ENCODE measurements around the gene SYNDIG1. TPM values are rescaled to one million over a fixed set of nuclear protein-coding genes. Genes with fewer than 3 reads are reported as not detected.

Gene SYNDIG1
- total RNA-seq, 1 experiment from 2014 or later: 17.9 TPM

DNA sequence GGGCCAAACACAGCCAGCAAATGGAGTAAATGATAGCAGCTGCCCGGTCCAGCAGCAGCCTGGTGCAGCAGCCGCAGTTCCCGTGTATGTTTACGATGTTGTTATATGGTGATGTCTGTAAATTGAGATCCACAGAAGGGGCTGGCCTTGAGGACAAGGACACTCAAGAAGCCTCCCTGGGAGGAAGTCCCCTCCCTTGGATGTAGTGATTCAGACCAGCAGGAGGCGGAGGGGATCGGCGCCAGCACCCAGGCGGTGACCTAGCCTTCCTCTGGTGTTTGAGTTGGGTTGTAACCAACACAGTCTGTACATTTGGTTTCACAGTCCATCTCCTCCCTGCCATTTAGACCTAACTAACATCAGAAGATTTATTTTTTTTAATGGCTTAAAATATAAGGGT lies 187.8 kb downstream of the SYNDIG1 start:
- H3K27me3 ChIP-seq (replicated peaks; ENCODE audit: insufficient read depth, low read depth, low read length, poor library complexity): no peaks in the 10 kb centered on the region
- TF ChIP-seq, protein P1, sequence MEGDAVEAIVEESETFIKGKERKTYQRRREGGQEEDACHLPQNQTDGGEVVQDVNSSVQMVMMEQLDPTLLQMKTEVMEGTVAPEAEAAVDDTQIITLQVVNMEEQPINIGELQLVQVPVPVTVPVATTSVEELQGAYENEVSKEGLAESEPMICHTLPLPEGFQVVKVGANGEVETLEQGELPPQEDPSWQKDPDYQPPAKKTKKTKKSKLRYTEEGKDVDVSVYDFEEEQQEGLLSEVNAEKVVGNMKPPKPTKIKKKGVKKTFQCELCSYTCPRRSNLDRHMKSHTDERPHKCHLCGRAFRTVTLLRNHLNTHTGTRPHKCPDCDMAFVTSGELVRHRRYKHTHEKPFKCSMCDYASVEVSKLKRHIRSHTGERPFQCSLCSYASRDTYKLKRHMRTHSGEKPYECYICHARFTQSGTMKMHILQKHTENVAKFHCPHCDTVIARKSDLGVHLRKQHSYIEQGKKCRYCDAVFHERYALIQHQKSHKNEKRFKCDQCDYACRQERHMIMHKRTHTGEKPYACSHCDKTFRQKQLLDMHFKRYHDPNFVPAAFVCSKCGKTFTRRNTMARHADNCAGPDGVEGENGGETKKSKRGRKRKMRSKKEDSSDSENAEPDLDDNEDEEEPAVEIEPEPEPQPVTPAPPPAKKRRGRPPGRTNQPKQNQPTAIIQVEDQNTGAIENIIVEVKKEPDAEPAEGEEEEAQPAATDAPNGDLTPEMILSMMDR (conservative IDR thresholded peaks at IDR 0.05; ENCODE audit: low read depth, low read length): peak; percentile 32
- no peak for TF ChIP-seq EZH2 (IDR thresholded peaks at IDR 0.05; ENCODE audit: borderline replicate concordance, low read depth, low read length, poor library complexity, severe bottlenecking)
- H3K4me1 ChIP-seq (ENCODE audit: insufficient read depth, low read length, poor library complexity, severe bottlenecking): peaks cover 70% of the 10 kb centered on the region
- no peaks in the 10 kb centered on the region for H3K9me3 ChIP-seq (ENCODE audit: low read depth, low read length, poor library complexity, severe bottlenecking)
- CTCF ChIA-PET: interaction anchor here (1.3 to 1.9 kb wide), 2 partner anchors 124 to 496 kb away, joined by 3 to 4 read pairs; no protein-coding TSS in a partner anchor
- H3K36me3 ChIP-seq (ENCODE audit: insufficient read depth, low read length, poor library complexity, severe bottlenecking): no peaks in the 10 kb centered on the region
- peak overlapping the region; percentile 94 for H3K27ac ChIP-seq (ENCODE audit: low read depth, low read length, poor library complexity, severe bottlenecking)
- H3K4me3 ChIP-seq (ENCODE audit: low read depth, low read length, poor library complexity, severe bottlenecking): no peak overlapping the region
- intact Hi-C loops (cut with micrococcal nuclease; ENCODE audit: unreplicated experiment): no loop called here
- BruUV-seq (replicated peaks): no TSS peak
- POLR2A ChIA-PET (ENCODE audit: low non-redundant PET): no interaction called here
- peak; percentile 88 for DNase-seq (ENCODE audit: low spot score)

DNA sequence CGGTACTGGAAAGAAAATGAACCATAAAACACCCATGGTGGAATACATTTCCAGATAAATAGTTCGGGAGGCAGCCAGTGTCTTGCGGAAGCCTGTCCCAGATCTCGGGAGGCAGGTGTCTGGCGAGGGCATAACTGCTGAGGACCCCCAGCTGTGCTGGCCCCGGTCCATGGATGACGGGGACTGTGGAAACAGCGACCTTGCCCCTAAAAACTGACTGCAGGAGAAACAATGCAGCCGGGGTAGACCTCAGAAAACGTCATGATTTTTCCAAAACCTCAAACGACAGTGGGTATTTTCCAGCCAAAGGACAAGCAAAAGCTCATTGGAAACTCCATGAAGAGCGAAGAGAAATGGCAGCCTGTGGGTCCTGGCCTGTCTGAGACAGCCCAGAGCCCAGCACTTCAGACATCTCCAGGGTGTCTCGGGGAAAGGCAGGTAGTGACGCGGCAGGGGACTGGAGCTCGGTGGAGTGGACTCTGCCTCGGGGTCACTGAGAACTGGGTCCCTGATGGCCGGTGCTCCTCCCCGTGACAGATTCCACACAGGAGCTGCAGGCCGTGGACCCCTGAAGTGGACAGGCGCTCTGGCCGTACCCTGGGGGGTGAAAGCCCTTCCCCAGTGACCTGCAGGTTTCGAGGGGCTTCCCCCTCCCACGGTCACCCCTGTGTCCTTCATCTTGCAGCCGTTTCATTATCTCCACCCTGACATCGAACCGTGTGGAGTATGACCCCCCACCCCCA lies 188.6 kb downstream of the SYNDIG1 start:
- CTCF ChIA-PET: no interaction called here
- Histone ChIP-seq H3K4me1 (ENCODE audit: insufficient read depth, low read length, poor library complexity, severe bottlenecking) (peaks cover 66% of the 10 kb centered on the region), H3K36me3 (ENCODE audit: insufficient read depth, low read length, poor library complexity, severe bottlenecking) (no peaks in the 10 kb centered on the region), H3K27ac (ENCODE audit: low read depth, low read length, poor library complexity, severe bottlenecking) (peak overlapping the region; percentile 94), H3K27me3 (replicated peaks; ENCODE audit: insufficient read depth, low read depth, low read length, poor library complexity) (no peaks in the 10 kb centered on the region), H3K4me3 (ENCODE audit: low read depth, low read length, poor library complexity, severe bottlenecking) (no peak overlapping the region), H3K9me3 (ENCODE audit: low read depth, low read length, poor library complexity, severe bottlenecking) (no peaks in the 10 kb centered on the region)
- TF ChIP-seq EZH2 (IDR thresholded peaks at IDR 0.05; ENCODE audit: borderline replicate concordance, low read depth, low read length, poor library complexity, severe bottlenecking): no peak
- TF ChIP-seq, protein P1 (conservative IDR thresholded peaks at IDR 0.05; ENCODE audit: low read depth, low read length): no peak
- intact Hi-C loops (cut with micrococcal nuclease; ENCODE audit: unreplicated experiment): no loop called here
- POLR2A ChIA-PET (ENCODE audit: low non-redundant PET): interaction anchor here (0.6 kb wide), 1 partner anchor 99 kb away, joined by 4 read pairs; no protein-coding TSS in a partner anchor
- DNase-seq (ENCODE audit: low spot score): peak; percentile 37
- BruUV-seq (replicated peaks): no TSS peak

DNA sequence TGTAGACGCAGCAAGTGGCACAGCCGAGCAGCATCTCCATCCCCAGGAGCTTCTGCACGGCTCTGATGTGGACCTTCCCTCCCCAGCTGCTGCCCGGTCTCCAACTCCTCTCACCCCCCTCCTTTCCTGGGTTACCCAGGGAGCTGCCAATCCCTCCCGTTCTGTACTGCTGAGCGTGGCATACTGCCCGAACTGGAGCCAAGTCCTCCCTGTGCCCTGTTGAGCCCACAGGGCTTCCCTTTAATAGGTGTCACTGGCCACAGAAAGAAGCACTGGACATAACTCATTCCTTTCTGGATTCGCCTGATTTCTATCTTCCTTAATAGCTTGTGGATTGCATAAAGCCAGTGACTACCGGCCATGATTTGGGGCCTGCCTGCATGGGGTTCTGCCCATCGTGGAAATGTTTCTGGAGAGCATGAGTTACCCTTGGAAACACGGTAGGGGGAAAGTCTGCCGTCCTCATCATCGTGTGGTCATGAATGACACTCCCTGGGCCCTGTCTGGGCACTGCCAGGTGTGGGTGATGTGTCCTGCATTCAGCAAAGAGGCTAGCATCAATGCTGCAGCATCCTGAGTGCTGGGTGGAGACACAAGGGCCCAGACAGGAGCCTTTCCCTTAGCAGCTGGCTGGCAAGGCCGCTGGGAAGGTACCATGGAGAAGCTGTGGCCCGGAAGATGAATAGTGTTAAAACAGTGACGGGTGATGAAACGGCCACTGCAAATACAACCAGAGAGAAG lies 189.7 kb downstream of the SYNDIG1 start:
- POLR2A ChIA-PET (ENCODE audit: low non-redundant PET): no interaction called here
- Histone ChIP-seq H3K4me3 (ENCODE audit: low read depth, low read length, poor library complexity, severe bottlenecking) (no peak overlapping the region), H3K27ac (ENCODE audit: low read depth, low read length, poor library complexity, severe bottlenecking) (no peak overlapping the region), H3K36me3 (ENCODE audit: insufficient read depth, low read length, poor library complexity, severe bottlenecking) (no peaks in the 10 kb centered on the region), H3K4me1 (ENCODE audit: insufficient read depth, low read length, poor library complexity, severe bottlenecking) (peaks cover 55% of the 10 kb centered on the region), H3K9me3 (ENCODE audit: low read depth, low read length, poor library complexity, severe bottlenecking) (no peaks in the 10 kb centered on the region), H3K27me3 (replicated peaks; ENCODE audit: insufficient read depth, low read depth, low read length, poor library complexity) (no peaks in the 10 kb centered on the region)
- BruUV-seq (replicated peaks): no TSS peak
- CTCF ChIA-PET: no interaction called here
- intact Hi-C loops (cut with micrococcal nuclease; ENCODE audit: unreplicated experiment): no loop called here
- TF ChIP-seq, protein P1 (conservative IDR thresholded peaks at IDR 0.05; ENCODE audit: low read depth, low read length): no peak
- no peak for TF ChIP-seq EZH2 (IDR thresholded peaks at IDR 0.05; ENCODE audit: borderline replicate concordance, low read depth, low read length, poor library complexity, severe bottlenecking)
- no peak for DNase-seq (ENCODE audit: low spot score)

Measured in A673 (cell line).